Activated CD4-positive, alpha-beta T cell treated with anti-CD3 and anti-CD28 coated beads for 4 hours (primary cell): ENCODE results near the gene GABRG2.

Experiments
- DNase-seq, 2 donors: peaks; one replicate each; pipeline ENCODE4 v3.0.0-alpha.2; 2020

The GABRG2 gene

GRCh38 chr5:162196351-162196750 is 128.8 kb downstream of the GABRG2 start:
- DNase-seq = no peak

DNA sequence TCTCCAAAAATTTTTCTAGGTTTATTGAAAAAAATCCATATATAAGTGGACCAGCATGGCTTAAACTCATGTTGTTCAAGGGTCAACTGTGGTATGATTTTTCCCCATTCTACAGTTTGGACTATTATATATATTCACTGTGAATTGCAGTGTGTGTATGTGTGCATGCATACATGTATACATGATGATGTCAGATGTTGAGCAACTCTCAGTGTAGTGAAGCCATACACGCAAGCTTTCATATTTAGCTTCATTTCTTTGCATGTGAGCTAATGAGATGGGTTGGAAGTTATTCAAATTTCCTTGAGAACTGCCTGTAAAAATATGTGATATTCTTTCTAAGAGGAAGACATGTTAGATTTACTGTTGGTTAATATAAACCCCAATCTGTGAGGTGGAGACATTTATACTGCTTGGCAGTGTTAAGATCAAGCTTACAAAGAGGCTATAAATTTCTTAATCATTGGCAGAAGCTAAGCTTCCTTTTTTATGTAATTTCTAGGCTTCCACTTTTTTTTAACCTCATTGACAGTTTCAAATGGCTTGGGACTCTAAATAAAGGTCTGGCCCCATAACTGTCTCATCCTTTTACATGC is 134.8 kb downstream of the GABRG2 start:
- DNase-seq = no peak
